IPS-18a (cell line): Measurements from ENCODE around the gene CD52.
"Not testable (repeated sequence)": the region's sequence is repeated elsewhere in the genome, so short reads cannot be mapped to it uniquely, and the experiment has no call there.

Source experiments
- H3K27ac ChIP-seq: one replicate; pipeline ENCODE4 v1.5.1; 2013; ENCODE audit warnings: low read length
- H3K27me3 ChIP-seq: one replicate; pipeline ENCODE4 v1.6.1; 2013; ENCODE audit warnings: mild to moderate bottlenecking, low read length; ENCODE audit not compliant: control insufficient read depth, insufficient read depth
- H3K36me3 ChIP-seq: one replicate; pipeline ENCODE4 v1.6.1; 2013; ENCODE audit warnings: low read depth, low read length; ENCODE audit not compliant: control insufficient read depth
- H3K4me1 ChIP-seq: one replicate; pipeline ENCODE4 v1.6.1; 2013; ENCODE audit warnings: low read depth, low read length; ENCODE audit not compliant: control insufficient read depth
- H3K4me3 ChIP-seq: one replicate; pipeline ENCODE4 v1.5.1; 2013; ENCODE audit warnings: low read length
- H3K9ac ChIP-seq: one replicate; pipeline ENCODE4 v1.6.1; 2013; ENCODE audit warnings: mild to moderate bottlenecking, low read length, moderate library complexity
- H3K9me3 ChIP-seq: one replicate; pipeline ENCODE4 v1.6.1; 2013; ENCODE audit warnings: low read depth, low read length; ENCODE audit not compliant: control insufficient read depth

CD52 gene

GRCh38 chr1:26286064-26286416, 31.7 kb upstream of the CD52 start:
- Histone ChIP-seq H3K9ac (no peak overlapping the region), H3K9me3 (no peaks in the 10 kb centered on the region), H3K27ac (no peak overlapping the region), H3K36me3 (no peaks in the 10 kb centered on the region), H3K27me3 (no peaks in the 10 kb centered on the region), H3K4me1 (peaks cover 26% of the 10 kb centered on the region), H3K4me3 (no peak overlapping the region)

GRCh38 chr1:26287033-26287711, 30.6 kb upstream of the CD52 start:
- H3K27ac ChIP-seq, result no peak overlapping the region
- peaks cover 18% of the 10 kb centered on the region for H3K4me1 ChIP-seq
- no peak overlapping the region for H3K9ac ChIP-seq

GRCh38 chr1:26287811-26288210, 29.9 kb upstream of the CD52 start:
- peaks cover 12% of the 10 kb centered on the region for H3K4me1 ChIP-seq
- H3K27me3 ChIP-seq, result no peaks in the 10 kb centered on the region
- no peak overlapping the region for H3K4me3 ChIP-seq
- H3K9me3 ChIP-seq, result no peaks in the 10 kb centered on the region
- H3K27ac ChIP-seq, result no peak overlapping the region
- no peaks in the 10 kb centered on the region for H3K36me3 ChIP-seq
- no peak overlapping the region for H3K9ac ChIP-seq

More at GRCh38 chr1:26287033-26287711, 30.6 kb upstream of the CD52 start:
- H3K9me3 ChIP-seq, result no peaks in the 10 kb centered on the region
- H3K27me3 ChIP-seq, result no peaks in the 10 kb centered on the region
- no peak overlapping the region for H3K4me3 ChIP-seq
- H3K36me3 ChIP-seq, result no peaks in the 10 kb centered on the region

GRCh38 chr1:26288311-26288941, 29.3 kb upstream of the CD52 start:
- Histone ChIP-seq H3K27me3 (no peaks in the 10 kb centered on the region), H3K9me3 (no peaks in the 10 kb centered on the region), H3K9ac (no peak overlapping the region), H3K36me3 (no peaks in the 10 kb centered on the region), H3K4me1 (peaks cover 12% of the 10 kb centered on the region), H3K4me3 (no peak overlapping the region), H3K27ac (no peak overlapping the region)

- Histone ChIP-seq H3K9me3 (no peaks in the 10 kb centered on the region), H3K27me3 (no peaks in the 10 kb centered on the region), H3K36me3 (no peaks in the 10 kb centered on the region), H3K27ac (no peak overlapping the region), H3K4me3 (no peak overlapping the region), H3K4me1 (peaks cover 12% of the 10 kb centered on the region), H3K9ac (no peak overlapping the region)
Observed at GRCh38 chr1:26289158-26290059, 28.3 kb upstream of the CD52 start.

- Histone ChIP-seq H3K27me3 (no peaks in the 10 kb centered on the region), H3K4me1 (peaks cover 11% of the 10 kb centered on the region), H3K9me3 (no peaks in the 10 kb centered on the region), H3K9ac (no peak overlapping the region), H3K36me3 (no peaks in the 10 kb centered on the region), H3K27ac (no peak overlapping the region), H3K4me3 (no peak overlapping the region)
Observed at GRCh38 chr1:26290122-26290881, 27.5 kb upstream of the CD52 start.

- Histone ChIP-seq H3K27me3 (no peaks in the 10 kb centered on the region), H3K36me3 (no peaks in the 10 kb centered on the region), H3K27ac (no peak overlapping the region), H3K4me1 (peaks cover 9% of the 10 kb centered on the region), H3K4me3 (no peak overlapping the region), H3K9me3 (no peaks in the 10 kb centered on the region), H3K9ac (no peak overlapping the region)
Observed at GRCh38 chr1:26290882-26291261, 26.9 kb upstream of the CD52 start.

- Histone ChIP-seq H3K4me1 (peaks cover 9% of the 10 kb centered on the region), H3K9ac (no peak overlapping the region), H3K27ac (no peak overlapping the region)
Observed at GRCh38 chr1:26291433-26291832, 26.3 kb upstream of the CD52 start.

GRCh38 chr1:26291939-26292338, 25.8 kb upstream of the CD52 start:
- Histone ChIP-seq H3K9me3 (no peaks in the 10 kb centered on the region), H3K9ac (no peak overlapping the region), H3K4me1 (peaks cover 9% of the 10 kb centered on the region), H3K27ac (no peak overlapping the region), H3K27me3 (no peaks in the 10 kb centered on the region), H3K4me3 (no peak overlapping the region), H3K36me3 (no peaks in the 10 kb centered on the region)

More at GRCh38 chr1:26291433-26291832, 26.3 kb upstream of the CD52 start:
- Histone ChIP-seq H3K4me3 (no peak overlapping the region), H3K36me3 (no peaks in the 10 kb centered on the region), H3K9me3 (no peaks in the 10 kb centered on the region), H3K27me3 (no peaks in the 10 kb centered on the region)

- H3K9me3 ChIP-seq, H3K27ac ChIP-seq, H3K36me3 ChIP-seq, H3K9ac ChIP-seq, H3K4me3 ChIP-seq, H3K4me1 ChIP-seq, H3K27me3 ChIP-seq: not testable (repeated sequence)
Observed at GRCh38 chr1:26292735-26293134, 25.0 kb upstream of the CD52 start.

- Histone ChIP-seq H3K4me3 (no peak overlapping the region), H3K9me3 (no peaks in the 10 kb centered on the region), H3K4me1 (peaks cover 9% of the 10 kb centered on the region), H3K36me3 (no peaks in the 10 kb centered on the region), H3K27me3 (no peaks in the 10 kb centered on the region), H3K9ac (no peak overlapping the region), H3K27ac (no peak overlapping the region)
Observed at GRCh38 chr1:26293911-26294463, 23.8 kb upstream of the CD52 start.
